GM23338 (cell line): Measurements from ENCODE around the gene VWCE. TPM values are rescaled to one million over a fixed set of nuclear protein-coding genes. Genes with fewer than 3 reads are reported as not detected.

Experiments used
- ATAC-seq: fragments of 200-7000 bp; cut with Tn5 transposase; 3 replicates; pipeline ENCODE4 v1.9.1; 2020
- DNase-seq: peaks from one replicate; pipeline ENCODE4 v3.0.0-alpha.2; 2015; ENCODE audit warnings: low spot score
- H2AFZ ChIP-seq: fragments of 200-600 bp; sonication (generic); 2 replicates; pipeline ENCODE4 v1.8.0; 2016; ENCODE audit warnings: antibody characterized with exemption, mild to moderate bottlenecking, moderate library complexity
- H3F3A ChIP-seq: fragments of 200-600 bp; sonication (generic); replicated peaks from 2 replicates; pipeline ENCODE4 v1.8.0; 2017; ENCODE audit warnings: antibody characterized with exemption, mixed run types, low read depth
- H3K27ac ChIP-seq: fragments of 200-600 bp; sonication (generic); 2 replicates; pipeline ENCODE4 v1.6.1; 2016; ENCODE audit warnings: low read depth
- H3K27me3 ChIP-seq: fragments of 200-600 bp; sonication (generic); 2 replicates; pipeline ENCODE4 v1.8.0; 2016; ENCODE audit warnings: mild to moderate bottlenecking, mixed run types, moderate library complexity; ENCODE audit not compliant: insufficient read depth
- H3K36me3 ChIP-seq: fragments of 200-600 bp; sonication (generic); 2 replicates; pipeline ENCODE4 v1.8.0; 2016; ENCODE audit warnings: mild to moderate bottlenecking; ENCODE audit not compliant: insufficient read depth
- H3K4me1 ChIP-seq: fragments of 200-600 bp; sonication (generic); 2 replicates; pipeline ENCODE4 v1.8.0; 2016; ENCODE audit warnings: mild to moderate bottlenecking, moderate library complexity; ENCODE audit not compliant: insufficient read depth
- H3K4me2 ChIP-seq: fragments of 200-600 bp; sonication (generic); 2 replicates; pipeline ENCODE4 v1.7.1; 2017; ENCODE audit warnings: mixed run types
- H3K4me3 ChIP-seq: fragments of 200-600 bp; sonication (generic); 2 replicates; pipeline ENCODE4 v1.6.1; 2016; ENCODE audit warnings: mixed run types
- H3K79me2 ChIP-seq: fragments of 200-600 bp; sonication (generic); replicated peaks from 2 replicates; pipeline ENCODE4 v1.8.0; 2017; ENCODE audit warnings: mild to moderate bottlenecking; ENCODE audit not compliant: insufficient read depth
- H3K9me2 ChIP-seq: fragments of 200-600 bp; sonication (generic); 2 replicates; pipeline ENCODE4 v1.8.0; 2017; ENCODE audit not compliant: insufficient read depth
- H4K20me1 ChIP-seq: fragments of 200-600 bp; sonication (generic); replicated peaks from 2 replicates; pipeline ENCODE4 v1.8.0; 2017; ENCODE audit warnings: mild to moderate bottlenecking; ENCODE audit not compliant: insufficient read depth
- H3K27ac Mint-ChIP-seq: 2 replicates; pipeline ENCODE4 v1.8.0; 2020; ENCODE audit warnings: inconsistent platforms, mild to moderate bottlenecking, moderate library complexity, mixed read lengths
- H3K27me3 Mint-ChIP-seq: 3 replicates; pipeline ENCODE4 v1.8.0; 2022; ENCODE audit warnings: low read depth, mild to moderate bottlenecking, moderate library complexity, mixed read lengths, inconsistent platforms; ENCODE audit not compliant: insufficient read depth, poor library complexity
- H3K36me3 Mint-ChIP-seq: 3 replicates; pipeline ENCODE4 v1.8.0; 2021; ENCODE audit warnings: low read depth, mild to moderate bottlenecking, inconsistent platforms, moderate library complexity, mixed read lengths
- H3K4me1 Mint-ChIP-seq: 3 replicates; pipeline ENCODE4 v1.8.0; 2020; ENCODE audit warnings: mild to moderate bottlenecking, inconsistent platforms, mixed read lengths
- H3K4me3 Mint-ChIP-seq: 3 replicates; pipeline ENCODE4 v1.8.0; 2021; ENCODE audit warnings: moderate library complexity, mild to moderate bottlenecking, inconsistent platforms, mixed read lengths
- H3K9me3 Mint-ChIP-seq: 3 replicates; pipeline ENCODE4 v1.8.0; 2020; ENCODE audit warnings: moderate library complexity, mild to moderate bottlenecking, inconsistent platforms, mixed read lengths
- CREB1 ChIP-seq: fragments of 250-450 bp; sonication (Bioruptor Pico); IDR thresholded peaks from 2 replicates; pipeline ENCODE4 v1.5.0; 2020; ENCODE audit warnings: low read depth, mild to moderate bottlenecking, moderate library complexity
- CTCF ChIP-seq, 2 experiments: fragments of 200-600 bp in 1 of 2; sonication (generic) in 1 of 2; conservative IDR thresholded peaks; 2 replicates each; pipeline versions ENCODE4 v1.5.1 to v1.6.1; 2016 to 2017; ENCODE audit warnings: antibody characterized with exemption in 2 of 2, low read depth in 2 of 2, mild to moderate bottlenecking in 2 of 2, moderate library complexity in 1 of 2
- ETS1 ChIP-seq: IDR thresholded peaks from 2 replicates; pipeline ENCODE4 v1.6.1; 2016; ENCODE audit warnings: antibody characterized with exemption
- EZH2 ChIP-seq: fragments of 200-600 bp; sonication (generic); IDR thresholded peaks from one replicate; pipeline ENCODE4 v1.8.0; 2017; ENCODE audit warnings: antibody characterized with exemption, mild to moderate bottlenecking, low read depth; ENCODE audit not compliant: unreplicated experiment
- EZH2phosphoT487 ChIP-seq: fragments of 200-600 bp; sonication (generic); IDR thresholded peaks from one replicate; pipeline ENCODE4 v1.8.1; 2018; ENCODE audit warnings: antibody characterized with exemption; ENCODE audit not compliant: unreplicated experiment
- JUNB ChIP-seq: IDR thresholded peaks from one replicate; pipeline ENCODE4 v1.6.1; 2016; ENCODE audit warnings: antibody characterized with exemption; ENCODE audit not compliant: unreplicated experiment
- NANOG ChIP-seq: IDR thresholded peaks from 2 replicates; pipeline ENCODE4 v1.6.1; 2016; ENCODE audit warnings: antibody characterized with exemption, borderline replicate concordance
- POLR2AphosphoS5 ChIP-seq: IDR thresholded peaks from 2 replicates; pipeline ENCODE4 v1.6.1; 2016; ENCODE audit warnings: antibody characterized with exemption, low read depth
- REST ChIP-seq: IDR thresholded peaks from one replicate; pipeline ENCODE4 v1.6.1; 2018; ENCODE audit warnings: antibody characterized with exemption; ENCODE audit not compliant: unreplicated experiment
- STAT1 ChIP-seq: IDR thresholded peaks from one replicate; pipeline ENCODE4 v1.6.1; 2016; ENCODE audit warnings: antibody characterized with exemption; ENCODE audit not compliant: unreplicated experiment
- ZNF114 ChIP-seq: fragments of 250-450 bp; sonication (Bioruptor Pico); IDR thresholded peaks from 2 replicates; pipeline ENCODE4 v1.5.0; 2020; ENCODE audit warnings: mild to moderate bottlenecking, moderate library complexity
- ZNF331 ChIP-seq: fragments of 250-450 bp; sonication (Bioruptor Pico); IDR thresholded peaks from 2 replicates; pipeline ENCODE4 v1.5.0; 2020; ENCODE audit warnings: low read depth, mild to moderate bottlenecking, moderate library complexity
- ZNF462 ChIP-seq: fragments of 250-450 bp; sonication (Bioruptor Pico); IDR thresholded peaks from 2 replicates; pipeline ENCODE4 v1.5.0; 2020; ENCODE audit warnings: mild to moderate bottlenecking, moderate library complexity
- polyA plus RNA-seq: library from polyadenylated mRNA; unstranded; fragments of >200 nt; fragmentation: Nextera tagmentation; extraction: Ambion mirVana; gene quantifications from 2 replicates; pipeline ENCODE4 v1.2.1, GENCODE V29; 2016
- total RNA-seq: library from RNA; depleted of rRNA; stranded (reverse); fragments of >200 nt; shearing (Covaris generic); gene quantifications from 2 replicates; pipeline ENCODE4 v1.2.3, GENCODE V29; 2014

The VWCE gene
- total and polyA plus RNA-seq, 2 experiments from 2014 or later: 9.9 to 16.9 TPM

- H3F3A ChIP-seq: no peaks in the 10 kb centered on the region
- no peaks in the 10 kb centered on the region for H3K9me3 Mint-ChIP-seq
- no peak overlapping the region for H3K4me3 ChIP-seq
- H3K27ac ChIP-seq: no peak overlapping the region
- H3K27me3 Mint-ChIP-seq: peaks cover 2% of the 10 kb centered on the region
- H4K20me1 ChIP-seq: 0 out of 2 replicates have a peak, but pooled peaks cover 4% of the 10 kb centered on the region
- no peaks in the 10 kb centered on the region for H3K36me3 ChIP-seq
- DNase-seq: no peak
- H2AFZ ChIP-seq: no peak overlapping the region
- H3K4me1 Mint-ChIP-seq: no peaks in the 10 kb centered on the region
- no peaks in the 10 kb centered on the region for H3K9me2 ChIP-seq
- H3K27ac Mint-ChIP-seq: no peak overlapping the region
- H3K27me3 ChIP-seq: no peaks in the 10 kb centered on the region
- H3K79me2 ChIP-seq: no peaks in the 10 kb centered on the region
- H3K4me2 ChIP-seq: no peak overlapping the region
- no peaks in the 10 kb centered on the region for H3K4me1 ChIP-seq
- no peak for TF ChIP-seq ETS1
- no peak for TF ChIP-seq CTCF (conservative IDR thresholded peaks at IDR 0.05; ENCODE audit: low read depth in 2 of 2)
- no peak for TF ChIP-seq EZH2
- no peak for TF ChIP-seq ZNF114 (CRISPR knock-in tag)
- TF ChIP-seq CREB1: no peak
- no peak for TF ChIP-seq EZH2phosphoT487
- TF ChIP-seq REST: no peak
- TF ChIP-seq ZNF462 (CRISPR knock-in tag): no peak
- TF ChIP-seq STAT1: no peak
- TF ChIP-seq POLR2AphosphoS5: no peak
- no peak for TF ChIP-seq JUNB
- TF ChIP-seq ZNF331 (CRISPR knock-in tag): no peak
- no peak for TF ChIP-seq NANOG
- no peak overlapping the region for H3K4me3 Mint-ChIP-seq
- peaks cover 3% of the 10 kb centered on the region; the same call in 1 of the 3 replicates for H3K36me3 Mint-ChIP-seq
- ATAC-seq: no peak
These were observed 29.8 kb downstream of the VWCE start for GRCh38 chr11:61265357-61265756.
